Keratinocyte (primary cell): ENCODE results near the gene SCARF2. TPM values are rescaled to one million over a fixed set of nuclear protein-coding genes. Genes with fewer than 3 reads are reported as not detected.
"Not testable (repeated sequence)": the region's sequence is repeated elsewhere in the genome, so short reads cannot be mapped to it uniquely, and the experiment has no call there.

Experiments
- DNase-seq: peaks from one replicate; pipeline ENCODE4 v3.0.0-alpha.2; 2011; ENCODE audit warnings: low read depth, missing footprints, low spot score
- FAIRE-seq: peaks from 2 replicates; lab custom pipeline; 2011; peaks lifted over from hg19 to GRCh38; lab: Jason Lieb, UNC
- H2AFZ ChIP-seq: 2 replicates; pipeline ENCODE4 v1.6.0; 2012; ENCODE audit warnings: low read length, control low read depth, inconsistent platforms; ENCODE audit not compliant: control insufficient read depth
- H3K27ac ChIP-seq: 2 replicates; pipeline ENCODE4 v1.5.1; 2011; ENCODE audit warnings: low read length; ENCODE audit not compliant: control insufficient read depth, insufficient read depth
- H3K27me3 ChIP-seq: 3 replicates; pipeline ENCODE4 v1.6.0; 2011; ENCODE audit warnings: low read length; ENCODE audit not compliant: control insufficient read depth, insufficient read depth; ENCODE audit errors: extremely low read depth
- H3K36me3 ChIP-seq, 2 experiments: 2 replicates in 1 of 2; 3 replicates in 1 of 2; pipeline ENCODE4 v1.5.1; 2011; ENCODE audit warnings: low read length in 2 of 2, mild to moderate bottlenecking in 1 of 2; ENCODE audit not compliant: control insufficient read depth in 2 of 2, insufficient read depth in 2 of 2; ENCODE audit errors: extremely low read depth in 1 of 2
- H3K4me1 ChIP-seq: 3 replicates; pipeline ENCODE4 v1.5.1; 2011; ENCODE audit warnings: low read length; ENCODE audit not compliant: control insufficient read depth, insufficient read depth; ENCODE audit errors: extremely low read depth
- H3K4me2 ChIP-seq: 3 replicates; pipeline ENCODE4 v1.6.0; 2011; ENCODE audit warnings: low read depth, low read length; ENCODE audit not compliant: control insufficient read depth, insufficient read depth; ENCODE audit errors: extremely low read depth
- H3K4me3 ChIP-seq, 3 experiments: fragments of 200-600 bp in 1 of 3; sonication (generic) in 1 of 3; 2 replicates in 2 of 3; 3 replicates in 1 of 3; pipeline ENCODE4 v1.5.1; 2011 to 2016; ENCODE audit warnings: low read length in 3 of 3, mild to moderate bottlenecking in 3 of 3, control low read depth in 2 of 3, inconsistent platforms in 1 of 3, low read depth in 1 of 3, mixed read lengths in 1 of 3, mixed run types in 1 of 3, moderate library complexity in 1 of 3; ENCODE audit not compliant: control insufficient read depth in 2 of 3, insufficient read depth in 2 of 3; ENCODE audit errors: extremely low read depth in 1 of 3
- H3K79me2 ChIP-seq: 2 replicates; pipeline ENCODE4 v1.6.0; 2012; ENCODE audit warnings: low read length; ENCODE audit not compliant: control insufficient read depth, insufficient read depth
- H3K9ac ChIP-seq: 3 replicates; pipeline ENCODE4 v1.6.0; 2011; ENCODE audit warnings: low read length; ENCODE audit not compliant: control insufficient read depth, insufficient read depth; ENCODE audit errors: extremely low read depth
- H3K9me1 ChIP-seq: 3 replicates; pipeline ENCODE4 v1.6.0; 2011; ENCODE audit warnings: low read length; ENCODE audit not compliant: control insufficient read depth, insufficient read depth; ENCODE audit errors: extremely low read depth
- H3K9me3 ChIP-seq: 2 replicates; pipeline ENCODE4 v1.5.1; 2012; ENCODE audit warnings: low read depth, low read length; ENCODE audit not compliant: control insufficient read depth
- H4K20me1 ChIP-seq: 3 replicates; pipeline ENCODE4 v1.6.0; 2011; ENCODE audit warnings: low read length; ENCODE audit not compliant: control insufficient read depth, insufficient read depth; ENCODE audit errors: extremely low read depth
- CTCF ChIP-seq, 3 experiments: IDR thresholded peaks in 1 of 3; conservative IDR thresholded peaks in 1 of 3; optimal IDR thresholded peaks in 1 of 3; 2 replicates in 2 of 3; 3 replicates in 1 of 3; pipeline versions ENCODE3 to v1.5.1; 2011; ENCODE audit warnings: low read length in 3 of 3, mild to moderate bottlenecking in 3 of 3, moderate library complexity in 2 of 3, control low read depth in 1 of 3, inconsistent platforms in 1 of 3; ENCODE audit not compliant: insufficient read depth in 2 of 3; ENCODE audit errors: extremely low read depth in 1 of 3
- EZH2 ChIP-seq: IDR thresholded peaks from one replicate; pipeline ENCODE4 v1.6.1; 2012; ENCODE audit warnings: inconsistent platforms, mild to moderate bottlenecking, low read length, moderate library complexity
- dilution Hi-C: fragments of 300-500 bp; cut with MboI; formaldehyde crosslinking; loops from one replicate; pipeline ENCODE4 v1.7.0; 2020; ENCODE audit warnings: low sequenced_read_pairs; ENCODE audit not compliant: extremely low pct_ligation_motif_present
- polyA plus RNA-seq, 5 experiments: library from polyadenylated mRNA; depleted of rRNA in 3 of 5; stranded (reverse) in 3 of 5; stranded (forward) in 1 of 5; unstranded in 1 of 5; fragments of >200 nt; gene quantifications; 1 replicate in 1 of 5; 2 replicates in 3 of 5; 3 replicates in 1 of 5; pipeline versions ENCODE4 v1.2.1 to v1.2.3, GENCODE V29; 2011 to 2012; ENCODE audit warnings: missing spikeins in 2 of 5, low read depth in 1 of 5, low replicate concordance in 1 of 5

SCARF2 gene
- polyA plus RNA-seq, 1 donor (not counting 4 experiments of a cell fraction or from before 2014, with no cell fraction given): 0.05 TPM

- Histone ChIP-seq H3K9me1 (no peaks in the 10 kb centered on the region), H3K4me2 (no peak overlapping the region), H3K9me3 (no peaks in the 10 kb centered on the region), H2AFZ (no peak overlapping the region), H3K9ac (no peak overlapping the region), H3K4me3 (no peak overlapping the region), H3K36me3 (no peaks in the 10 kb centered on the region), H3K27ac (no peak overlapping the region), H4K20me1 (no peaks in the 10 kb centered on the region), H3K79me2 (no peaks in the 10 kb centered on the region), H3K27me3 (no peaks in the 10 kb centered on the region), H3K4me1 (peaks cover 3% of the 10 kb centered on the region)
- dilution Hi-C loops: no loop called here
- no peak for DNase-seq
- TF ChIP-seq EZH2: no peak
- TF ChIP-seq CTCF (optimal IDR thresholded peaks at IDR 0.05 in 1 of 3, IDR thresholded peaks at IDR 0.05 in 1 of 3, conservative IDR thresholded peaks at IDR 0.05 in 1 of 3; ENCODE audit: extremely low read depth in 1 of 3, insufficient read depth in 2 of 3, low read length in 3 of 3): no peak
- no peak for FAIRE-seq
Measured at GRCh38 chr22:20471126-20471833, 33.7 kb upstream of the SCARF2 start.

- H3K9me1 ChIP-seq, FAIRE-seq, H3K27me3 ChIP-seq, H3K4me1 ChIP-seq, H3K27ac ChIP-seq, DNase-seq, H3K36me3 ChIP-seq, H3K9me3 ChIP-seq, dilution Hi-C loops, H4K20me1 ChIP-seq, H3K4me3 ChIP-seq, H3K79me2 ChIP-seq, H3K9ac ChIP-seq, H2AFZ ChIP-seq, H3K4me2 ChIP-seq: not testable (repeated sequence)
Measured at GRCh38 chr22:20470525-20470924, 32.9 kb upstream of the SCARF2 start.
